Right lobe of liver (tissue), 4 donors: ENCODE results near the gene LONP2.

Experiments used
- CTCF ChIP-seq, 4 donors: fragments of 200-600 bp in 3 of 4; fragments of 450-650 bp in 1 of 4; IDR thresholded peaks; one replicate each; pipeline versions ENCODE4 v1.5.1 to v1.8.0; 2016 to 2022; ENCODE audit warnings: antibody characterized with exemption in 4 of 4, mild to moderate bottlenecking in 2 of 4
- POLR2A ChIP-seq: fragments of 450-650 bp; IDR thresholded peaks from one replicate; pipeline ENCODE4 v1.6.1; 2017; ENCODE audit warnings: antibody characterized with exemption, mild to moderate bottlenecking
- donor health status: DM: no; HTN: no; CAD: no.
- donor health status: DM: no; HTN: no; CAD: no.
- donor health status: DM: no; HTN: yes; CAD: no.

GRCh38 chr16:48384520-48385252, 140.6 kb downstream of the LONP2 start:
- TF ChIP-seq CTCF (IDR thresholded peaks at IDR 0.05) (no peak), POLR2A (no peak)
